ENCODE results near the gene MARVELD3. TPM values are rescaled to one million over a fixed set of nuclear protein-coding genes. Genes with fewer than 3 reads are reported as not detected.
"Not testable (repeated sequence)": the region's sequence is repeated elsewhere in the genome, so short reads cannot be mapped to it uniquely, and the experiment has no call there.

MARVELD3 gene
- polyA plus RNA-seq, 3 donors = 0.16 to 13.1 (median 0.56) TPM

- WGBS, 3 donors = 89 to 92% (median 89%) methylated on average over 8 of the region's 8 CpGs
- H3K27ac ChIP-seq (ENCODE audit: low read depth, low read length) = not testable (repeated sequence)
Observed at GRCh38 chr16:71614956-71615355, 11.0 kb upstream of the MARVELD3 start.

- H3K27ac ChIP-seq (ENCODE audit: low read depth, low read length) = no peak overlapping the region
- 74 to 81% (median 77%) methylated on average over 4 of the region's 4 CpGs for WGBS, 3 donors
Observed at GRCh38 chr16:71618429-71618828, 7.6 kb upstream of the MARVELD3 start.

- no peak overlapping the region for H3K27ac ChIP-seq (ENCODE audit: low read depth, low read length)
Observed at GRCh38 chr16:71622088-71622487, 3.9 kb upstream of the MARVELD3 start.

- 57 to 71% (median 65%) methylated on average over 3 of the region's 3 CpGs for WGBS, 3 donors
- H3K27ac ChIP-seq (ENCODE audit: low read depth, low read length) = no peak overlapping the region
Observed at GRCh38 chr16:71623597-71623996, 2.4 kb upstream of the MARVELD3 start.

- 83 to 92% (median 91%) methylated on average over 7 of the region's 7 CpGs for WGBS, 3 donors
- H3K27ac ChIP-seq (ENCODE audit: low read depth, low read length) = no peak overlapping the region
Observed at GRCh38 chr16:71625113-71625850, 702 bp upstream of the MARVELD3 start.

GRCh38 chr16:71626858-71627213, 852 bp downstream of the MARVELD3 start:
- 7 to 11% (median 8%) methylated on average over 13 of the region's 13 CpGs for WGBS, 3 donors
- H3K27ac ChIP-seq (ENCODE audit: low read depth, low read length) = no peak overlapping the region

- 38 to 74% (median 73%) methylated on average over 7 of the region's 7 CpGs for WGBS, 3 donors
- no peak overlapping the region for H3K27ac ChIP-seq (ENCODE audit: low read depth, low read length)
Observed at GRCh38 chr16:71627731-71628181, 1.8 kb downstream of the MARVELD3 start.

- H3K27ac ChIP-seq (ENCODE audit: low read depth, low read length) = no peak overlapping the region
- 30 to 37% (median 31%) methylated on average over 5 of the region's 5 CpGs for WGBS, 3 donors
Observed at GRCh38 chr16:71628810-71629209, 2.8 kb downstream of the MARVELD3 start.

- no peak overlapping the region for H3K27ac ChIP-seq (ENCODE audit: low read depth, low read length)
- WGBS, 3 donors = 39 to 79% (median 68%) methylated on average over 11 of the region's 11 CpGs
Observed at GRCh38 chr16:71629278-71630016, 3.5 kb downstream of the MARVELD3 start.

GRCh38 chr16:71630808-71631207, 4.8 kb downstream of the MARVELD3 start:
- WGBS, 3 donors = 65 to 94% (median 92%) methylated on average over 4 of the region's 4 CpGs
- H3K27ac ChIP-seq (ENCODE audit: low read depth, low read length) = no peak overlapping the region

GRCh38 chr16:71631776-71632175, 5.8 kb downstream of the MARVELD3 start:
- 55 to 71% (median 66%) methylated on average over 4 of the region's 4 CpGs for WGBS, 3 donors
- H3K27ac ChIP-seq (ENCODE audit: low read depth, low read length) = no peak overlapping the region

- 39 to 61% (median 41%) methylated on average over 2 of the region's 2 CpGs for WGBS, 3 donors
- no peak overlapping the region for H3K27ac ChIP-seq (ENCODE audit: low read depth, low read length)
Observed at GRCh38 chr16:71635632-71636031, 9.6 kb downstream of the MARVELD3 start.

GRCh38 chr16:71637398-71637797, 11.4 kb downstream of the MARVELD3 start:
- WGBS, 3 donors = 62 to 71% (median 62%) methylated on average over 3 of the region's 3 CpGs
- no peak overlapping the region for H3K27ac ChIP-seq (ENCODE audit: low read depth, low read length)

- H3K27ac ChIP-seq (ENCODE audit: low read depth, low read length) = no peak overlapping the region
- 60 to 90% (median 86%) methylated on average over 4 of the region's 4 CpGs for WGBS, 3 donors
Observed at GRCh38 chr16:71645450-71645849, 19.5 kb downstream of the MARVELD3 start.

GRCh38 chr16:71647391-71647790, 21.4 kb downstream of the MARVELD3 start:
- 49 to 82% (median 81%) methylated on average over 7 of the region's 7 CpGs for WGBS, 3 donors
- H3K27ac ChIP-seq (ENCODE audit: low read depth, low read length) = no peak overlapping the region

GRCh38 chr16:71648162-71648561, 22.2 kb downstream of the MARVELD3 start:
- 36 to 88% (median 81%) methylated on average over 2 of the region's 2 CpGs for WGBS, 3 donors
- H3K27ac ChIP-seq (ENCODE audit: low read depth, low read length) = no peak overlapping the region

- no peak overlapping the region for H3K27ac ChIP-seq (ENCODE audit: low read depth, low read length)
- WGBS, 3 donors = 93 to 95% (median 93%) methylated on average over 6 of the region's 6 CpGs
Observed at GRCh38 chr16:71648921-71649320, 22.9 kb downstream of the MARVELD3 start.

GRCh38 chr16:71649704-71650103, 23.7 kb downstream of the MARVELD3 start:
- 91 to 97% (median 97%) methylated on average over 7 of the region's 7 CpGs for WGBS, 3 donors

GRCh38 chr16:71658771-71659170, 32.8 kb downstream of the MARVELD3 start:
- WGBS, 3 donors = 84 to 92% (median 91%) methylated on average over 4 of the region's 4 CpGs
- no peak overlapping the region for H3K27ac ChIP-seq (ENCODE audit: low read depth, low read length)

More at GRCh38 chr16:71649704-71650103, 23.7 kb downstream of the MARVELD3 start:
- no peak overlapping the region for H3K27ac ChIP-seq (ENCODE audit: low read depth, low read length)

GRCh38 chr16:71659471-71659870, 33.5 kb downstream of the MARVELD3 start:
- no peak overlapping the region for H3K27ac ChIP-seq (ENCODE audit: low read depth, low read length)
- WGBS, 3 donors = 96 to 97% (median 97%) methylated on average over 2 of the region's 2 CpGs
